ENCODE results near the gene MAP7D3.

The MAP7D3 gene

DNA sequence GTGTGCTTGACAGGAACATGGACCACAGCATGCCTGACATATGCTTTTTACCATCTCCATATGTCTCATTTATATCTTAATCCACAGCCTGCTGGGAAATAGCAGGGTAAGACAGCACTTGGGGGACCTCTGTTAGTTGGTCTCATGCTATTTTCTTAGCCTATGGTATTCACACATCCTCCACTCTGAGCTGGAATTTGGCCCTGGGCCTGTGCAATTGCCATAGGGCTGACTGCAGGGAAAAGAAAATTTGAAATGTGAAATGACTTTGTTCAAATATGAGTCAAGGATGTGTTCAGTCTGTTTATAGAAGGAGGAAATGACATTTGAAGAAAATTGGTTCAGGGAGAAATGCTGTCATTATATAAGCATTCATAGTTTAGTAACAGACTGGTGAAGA, 9.6 kb upstream of the MAP7D3 start:
- no peaks in the 10 kb centered on the region for H3K36me3 ChIP-seq (ENCODE audit: control insufficient read depth, insufficient read depth, low read length)
- no peaks in the 10 kb centered on the region for H3K27me3 ChIP-seq (replicated peaks; ENCODE audit: control insufficient read depth, insufficient read depth, low read length)
- no peak for TF ChIP-seq CTCF (IDR thresholded peaks at IDR 0.05; ENCODE audit: insufficient read depth, low read length, poor library complexity, severe bottlenecking)
- H3K4me3 ChIP-seq (replicated peaks; ENCODE audit: low read depth, low read length) = no peak overlapping the region
- DNase-seq (ENCODE audit: extremely low read depth, insufficient read length) = no peak

GRCh38 chrX:136259543-136259942, 8.3 kb upstream of the MAP7D3 start:
- no peak for TF ChIP-seq CTCF (IDR thresholded peaks at IDR 0.05; ENCODE audit: insufficient read depth, low read length, poor library complexity, severe bottlenecking)
- Histone ChIP-seq H3K4me3 (replicated peaks; ENCODE audit: low read depth, low read length) (no peak overlapping the region), H3K27me3 (replicated peaks; ENCODE audit: control insufficient read depth, insufficient read depth, low read length) (no peaks in the 10 kb centered on the region), H3K36me3 (ENCODE audit: control insufficient read depth, insufficient read depth, low read length) (no peaks in the 10 kb centered on the region)
- no peak for DNase-seq (ENCODE audit: extremely low read depth, insufficient read length)

- no peaks in the 10 kb centered on the region for H3K36me3 ChIP-seq (ENCODE audit: control insufficient read depth, insufficient read depth, low read length)
- no peak for DNase-seq (ENCODE audit: extremely low read depth, insufficient read length)
- TF ChIP-seq CTCF (IDR thresholded peaks at IDR 0.05; ENCODE audit: insufficient read depth, low read length, poor library complexity, severe bottlenecking) = no peak
- H3K4me3 ChIP-seq (replicated peaks; ENCODE audit: low read depth, low read length) = no peak overlapping the region
- H3K27me3 ChIP-seq (replicated peaks; ENCODE audit: control insufficient read depth, insufficient read depth, low read length) = no peaks in the 10 kb centered on the region
Observed at GRCh38 chrX:136258951-136259350, 7.8 kb upstream of the MAP7D3 start.

- no peak for DNase-seq (ENCODE audit: extremely low read depth, insufficient read length)
- Histone ChIP-seq H3K27me3 (replicated peaks; ENCODE audit: control insufficient read depth, insufficient read depth, low read length) (no peaks in the 10 kb centered on the region), H3K4me3 (replicated peaks; ENCODE audit: low read depth, low read length) (no peak overlapping the region), H3K36me3 (ENCODE audit: control insufficient read depth, insufficient read depth, low read length) (no peaks in the 10 kb centered on the region)
- no peak for TF ChIP-seq CTCF (IDR thresholded peaks at IDR 0.05; ENCODE audit: insufficient read depth, low read length, poor library complexity, severe bottlenecking)
Observed at GRCh38 chrX:136256026-136256425, 4.8 kb upstream of the MAP7D3 start.

DNA sequence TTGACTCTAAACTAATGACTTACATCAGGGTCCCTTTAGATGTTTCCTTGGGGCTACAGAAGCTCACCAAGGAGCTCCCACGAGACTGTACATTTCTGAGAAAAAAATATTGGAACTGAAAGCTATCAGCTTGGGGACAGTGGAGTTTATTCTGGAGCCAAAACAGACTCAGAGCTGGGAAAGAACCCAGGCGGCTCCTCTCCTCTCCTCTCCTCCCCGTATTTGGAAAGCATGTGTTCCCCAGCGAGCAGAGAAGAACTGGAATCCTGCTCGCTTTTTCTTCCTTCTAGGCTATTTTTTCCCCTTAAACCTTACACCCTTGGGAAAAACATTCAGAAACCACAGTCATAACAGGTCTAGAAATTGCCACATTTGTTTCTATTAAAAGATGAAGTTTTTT, 4.3 kb upstream of the MAP7D3 start:
- Histone ChIP-seq H3K36me3 (ENCODE audit: control insufficient read depth, insufficient read depth, low read length) (no peaks in the 10 kb centered on the region), H3K27me3 (replicated peaks; ENCODE audit: control insufficient read depth, insufficient read depth, low read length) (no peaks in the 10 kb centered on the region), H3K4me3 (replicated peaks; ENCODE audit: low read depth, low read length) (no peak overlapping the region)
- DNase-seq (ENCODE audit: extremely low read depth, insufficient read length) = no peak
- TF ChIP-seq CTCF (IDR thresholded peaks at IDR 0.05; ENCODE audit: insufficient read depth, low read length, poor library complexity, severe bottlenecking) = no peak

Data from GM06990 (cell line).